Stimulated activated CD8-positive, alpha-beta memory T cell treated with anti-CD3 and anti-CD28 coated beads, Interleukin-12 subunit alpha, Interleukin-12 subunit beta, amount 100 ng/mL, for 24 hours (primary cell): ENCODE data around the gene MEST.
"Not testable (repeated sequence)": the region's sequence is repeated elsewhere in the genome, so short reads cannot be mapped to it uniquely, and the experiment has no call there.

Experiments used
- DNase-seq: peaks from one replicate; pipeline ENCODE4 v3.0.0-alpha.2; 2020; ENCODE audit errors: extremely low read depth

MEST gene

DNA sequence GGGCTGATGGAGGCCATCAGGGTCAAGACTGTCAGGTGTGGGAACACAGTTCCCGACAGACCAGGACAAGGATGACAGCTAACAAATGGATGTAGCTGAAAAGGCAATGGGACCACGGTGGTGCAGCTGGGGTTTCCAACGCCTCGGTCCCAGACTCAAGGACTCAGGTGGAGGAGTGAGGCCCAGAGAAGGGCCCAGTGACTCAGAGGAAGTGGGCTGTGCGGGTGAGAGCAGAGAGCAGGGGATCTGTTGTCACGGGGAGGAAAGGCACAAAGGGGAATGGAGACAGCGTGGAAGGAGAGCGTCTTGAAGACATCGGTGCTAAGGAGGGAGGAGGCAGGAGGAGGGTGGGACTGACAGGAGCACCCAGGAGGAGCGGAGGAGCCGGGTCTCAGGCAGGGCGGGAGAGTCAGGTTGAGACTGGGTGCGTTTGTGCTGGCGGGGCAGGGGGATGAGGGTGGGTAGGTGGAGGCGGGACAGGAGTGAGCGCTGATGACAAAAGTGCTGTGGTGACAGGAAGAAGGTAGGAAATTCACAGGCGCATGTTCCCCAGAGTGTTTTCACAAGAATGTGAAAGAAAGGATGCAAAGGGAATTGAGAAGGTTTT is 31.7 kb downstream of the MEST start:
- DNase-seq: not testable (repeated sequence)

DNA sequence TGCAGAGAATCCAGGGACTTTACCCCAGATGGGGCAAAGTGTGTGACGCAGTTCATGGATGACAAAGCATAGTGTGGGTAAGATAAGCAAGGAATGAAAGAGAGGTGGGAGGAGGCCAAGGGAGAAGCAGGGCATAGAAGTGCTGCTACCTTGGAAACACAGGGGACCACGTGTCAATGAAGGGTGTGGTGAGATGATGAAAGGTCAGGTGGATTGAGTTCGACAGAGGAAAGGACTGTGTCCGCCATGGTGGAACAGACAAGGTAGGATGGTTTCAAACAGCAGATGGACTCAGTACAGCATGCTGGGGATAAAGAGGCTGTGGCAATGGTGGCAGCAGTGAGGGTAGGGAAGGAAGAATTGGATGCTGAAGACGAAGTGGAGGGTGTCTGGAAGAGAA is 32.7 kb downstream of the MEST start:
- no peak for DNase-seq

DNA sequence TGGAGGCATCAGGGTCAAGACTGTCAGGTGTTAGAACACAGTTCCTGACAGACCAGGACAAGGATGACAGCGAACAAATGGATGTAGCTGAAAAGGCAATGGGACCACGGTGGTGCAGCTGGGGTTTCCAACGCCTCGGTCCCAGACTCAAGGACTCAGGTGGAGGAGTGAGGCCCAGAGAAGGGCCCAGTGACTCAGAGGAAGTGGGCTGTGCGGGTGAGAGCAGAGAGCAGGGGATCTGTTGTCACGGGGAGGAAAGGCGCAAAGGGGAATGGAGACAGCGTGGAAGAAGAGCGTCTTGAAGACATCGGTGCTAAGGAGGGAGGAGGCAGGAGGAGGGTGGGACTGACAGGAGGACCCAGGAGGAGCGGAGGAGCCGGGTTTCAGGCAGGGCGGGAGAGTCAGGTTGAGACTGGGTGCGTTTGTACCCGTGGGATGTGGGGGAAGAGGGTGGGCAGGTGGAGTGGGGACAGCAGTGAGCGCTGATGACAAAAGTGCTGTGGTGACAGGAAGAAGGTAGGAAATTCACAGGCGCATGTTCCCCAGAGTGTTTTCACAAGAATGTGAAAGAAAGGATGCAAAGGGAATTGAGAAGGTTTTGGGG is 36.0 kb downstream of the MEST start:
- DNase-seq: not testable (repeated sequence)

DNA sequence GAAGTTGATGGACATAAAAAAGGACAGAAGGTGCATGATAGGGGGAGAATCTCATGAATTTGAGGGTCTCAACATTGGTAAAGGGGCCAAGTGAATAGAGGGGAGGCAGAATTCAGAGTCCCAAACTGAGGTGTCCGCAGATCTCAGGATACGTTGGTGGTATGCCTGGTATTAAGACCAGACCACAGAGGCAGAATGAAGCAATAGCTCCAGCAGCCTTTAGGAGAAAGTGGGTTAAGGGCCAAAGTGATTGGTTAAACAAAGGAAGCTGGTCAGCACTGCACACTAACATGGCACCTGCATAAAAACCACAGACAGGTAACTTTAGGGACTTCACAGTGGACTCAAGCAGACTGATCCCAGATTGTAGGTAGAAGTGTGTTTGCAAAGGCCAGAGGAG is 37.5 kb downstream of the MEST start:
- no peak for DNase-seq

DNA sequence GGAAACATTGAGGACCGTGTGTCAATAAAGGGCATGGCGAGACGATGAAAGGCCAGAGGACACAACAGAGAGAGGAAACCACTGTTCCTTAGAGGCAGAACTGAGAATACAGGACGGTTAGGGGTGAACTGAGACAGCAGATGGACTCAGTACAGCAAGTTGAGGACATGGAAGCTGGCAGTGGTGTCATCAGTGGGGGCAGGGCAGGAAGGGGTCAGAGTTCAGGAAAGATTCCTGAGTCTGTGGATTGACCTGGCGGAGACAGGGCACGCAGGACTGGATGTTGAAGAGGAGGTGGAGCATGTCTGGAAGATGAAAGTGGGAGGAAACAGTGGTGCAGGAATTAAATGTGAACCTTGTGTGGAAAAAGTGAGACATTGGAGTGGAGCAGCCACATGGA is 46.0 kb downstream of the MEST start:
- DNase-seq: not testable (repeated sequence)

DNA sequence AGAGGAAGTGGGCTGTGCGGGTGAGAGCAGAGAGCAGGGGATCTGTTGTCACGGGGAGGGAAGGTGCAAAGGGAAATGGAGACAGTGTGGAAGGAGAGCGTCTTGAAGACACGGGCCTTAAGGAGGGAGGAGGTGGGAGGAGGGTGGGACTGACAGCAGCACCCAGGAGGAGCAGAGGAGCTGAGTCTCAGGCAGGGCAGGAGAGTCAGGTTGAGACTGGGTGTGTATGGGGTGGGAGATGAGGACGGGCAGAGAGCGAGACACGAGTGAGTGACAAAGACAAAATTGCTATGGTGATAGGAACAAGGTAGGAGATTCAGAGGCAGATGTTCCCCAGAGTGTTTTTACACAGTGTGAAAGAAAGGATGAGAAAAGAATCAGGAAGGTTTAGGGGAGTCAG is 49.4 kb downstream of the MEST start:
- not testable (repeated sequence) for DNase-seq

DNA sequence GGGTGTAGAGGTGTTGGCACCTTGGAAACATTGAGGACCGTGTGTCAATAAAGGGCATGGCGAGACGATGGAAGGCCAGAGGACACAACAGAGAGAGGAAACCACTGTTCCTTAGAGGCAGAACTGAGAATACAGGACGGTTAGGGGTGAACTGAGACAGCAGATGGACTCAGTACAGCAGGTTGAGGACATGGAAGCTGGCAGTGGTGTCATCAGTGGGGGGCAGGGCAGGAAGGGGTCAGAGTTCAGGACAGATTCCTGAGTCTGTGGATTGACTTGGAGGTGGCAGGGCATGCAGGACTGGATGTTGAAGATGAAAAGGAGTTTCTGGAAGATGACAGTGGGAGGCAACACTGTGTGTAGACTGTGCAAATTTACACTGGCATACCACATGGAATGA is 50.4 kb downstream of the MEST start:
- DNase-seq: not testable (repeated sequence)

DNA sequence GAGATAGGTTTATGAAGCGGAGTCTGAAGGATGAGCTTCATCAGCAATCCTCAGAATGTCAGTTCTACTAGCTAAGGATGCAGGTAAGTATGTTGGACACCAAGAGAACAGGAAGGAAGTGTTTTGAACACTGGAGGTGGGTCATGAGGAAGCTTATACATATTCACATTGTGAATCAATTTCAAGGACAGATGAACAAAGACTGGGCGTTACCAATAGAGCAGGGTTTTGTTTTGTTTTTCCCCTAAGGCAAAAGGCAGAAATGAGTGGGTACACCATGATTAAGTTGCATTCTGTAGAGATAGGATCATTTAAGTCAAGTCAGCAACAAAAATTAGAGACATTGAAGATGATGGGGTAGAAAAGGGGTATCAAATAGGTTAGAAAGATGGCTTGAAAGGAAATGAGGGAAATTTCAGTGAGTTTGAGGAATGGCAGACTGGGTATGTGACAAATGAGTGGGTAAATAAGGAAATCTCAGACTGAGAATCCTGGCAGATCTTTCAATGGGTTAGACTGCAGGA is 51.7 kb downstream of the MEST start:
- DNase-seq: no peak

DNA sequence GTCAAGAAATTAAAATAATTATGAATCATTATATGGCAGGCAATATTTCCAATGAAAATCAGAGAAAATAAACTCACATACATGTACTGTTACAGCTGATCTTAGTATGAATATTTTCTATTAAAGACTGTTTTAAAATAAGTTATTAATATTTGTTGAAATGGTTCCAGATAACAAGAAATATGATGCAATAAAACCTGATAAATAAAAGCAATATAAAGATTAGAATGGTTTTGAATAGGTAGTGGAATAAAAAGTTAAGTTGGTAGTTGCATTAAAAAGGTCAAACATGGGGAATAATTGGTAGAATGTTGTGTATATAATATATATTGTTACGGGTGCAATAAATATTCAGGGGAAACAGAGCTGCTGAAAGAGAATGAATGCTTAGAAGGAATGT is 52.5 kb downstream of the MEST start:
- no peak for DNase-seq

DNA sequence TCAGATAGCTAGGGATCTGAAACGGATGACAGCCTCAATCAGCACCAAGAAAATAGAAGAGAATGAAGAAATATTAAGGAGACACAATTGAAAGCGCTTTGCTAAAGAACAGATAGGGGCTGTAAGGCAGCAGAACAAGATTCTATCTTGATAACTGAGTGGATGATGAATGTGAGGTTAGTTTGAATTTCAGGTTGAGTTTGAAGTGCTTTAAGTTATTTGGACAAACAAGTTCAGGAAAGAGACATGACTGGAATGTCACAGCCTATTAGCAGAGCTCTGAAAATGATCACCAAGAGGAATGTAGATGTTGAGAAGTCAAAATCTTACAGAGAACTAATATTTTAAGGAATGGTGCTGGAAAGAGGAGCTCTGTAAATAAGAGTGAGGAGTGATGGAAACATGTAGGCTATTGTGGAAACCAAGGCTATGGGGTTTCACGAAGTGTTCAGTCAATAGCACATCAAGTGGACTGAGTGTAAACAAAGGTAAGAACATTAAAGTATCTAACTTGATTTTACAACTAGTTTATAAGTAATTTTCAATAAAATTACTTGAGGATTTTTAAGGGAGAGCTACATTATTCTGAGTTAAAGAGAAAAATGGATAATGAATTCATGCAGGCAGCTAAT is 61.6 kb downstream of the MEST start:
- no peak for DNase-seq

DNA sequence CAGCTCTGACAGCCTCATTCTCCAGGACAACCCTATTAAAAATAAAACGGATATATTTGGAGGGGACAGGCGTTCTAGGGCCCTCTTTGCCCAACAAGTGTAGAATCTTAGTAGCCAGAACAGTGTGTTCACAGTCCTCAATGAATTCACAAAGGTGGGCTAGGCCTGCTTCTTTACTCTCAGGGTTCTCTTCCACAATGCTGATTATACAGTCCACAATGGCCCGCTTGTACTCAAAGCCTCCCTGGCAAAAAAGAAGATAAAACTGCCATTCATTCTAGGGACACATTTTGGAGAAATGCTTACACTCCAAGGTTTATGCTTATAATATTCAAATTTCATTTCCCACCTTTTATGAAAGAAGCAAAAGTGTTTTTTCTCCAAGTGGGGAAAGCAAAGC is 62.6 kb downstream of the MEST start:
- no peak for DNase-seq
